Stimulated activated memory B cell treated with anti-CD40 and anti-IgM and Interleukin-4, amounts not matched to agents 10 μg/mL and 1 μg/mL and 100 μg/mL, for 72 hours (primary cell): ENCODE measurements around the gene RNF217.

ENCODE experiments used
- ATAC-seq: fragments of 150-1000 bp; cut with Tn5 transposase; 2 replicates; pipeline ENCODE4 v1.10.0; 2021
- H3K27ac Mint-ChIP-seq: one replicate; pipeline ENCODE4 v1.8.0; 2022; ENCODE audit warnings: mild to moderate bottlenecking, mixed read lengths
- H3K27me3 Mint-ChIP-seq: one replicate; pipeline ENCODE4 v1.8.0; 2022; ENCODE audit warnings: mixed read lengths
- H3K36me3 Mint-ChIP-seq: one replicate; pipeline ENCODE4 v1.8.0; 2022; ENCODE audit warnings: mixed read lengths
- H3K4me1 Mint-ChIP-seq: one replicate; pipeline ENCODE4 v1.8.0; 2022; ENCODE audit warnings: mixed read lengths
- H3K4me3 Mint-ChIP-seq: one replicate; pipeline ENCODE4 v1.8.0; 2022; ENCODE audit warnings: mild to moderate bottlenecking, moderate library complexity, mixed read lengths
- H3K9me3 Mint-ChIP-seq: one replicate; pipeline ENCODE4 v1.8.0; 2022; ENCODE audit warnings: mixed read lengths

The RNF217 gene

DNA sequence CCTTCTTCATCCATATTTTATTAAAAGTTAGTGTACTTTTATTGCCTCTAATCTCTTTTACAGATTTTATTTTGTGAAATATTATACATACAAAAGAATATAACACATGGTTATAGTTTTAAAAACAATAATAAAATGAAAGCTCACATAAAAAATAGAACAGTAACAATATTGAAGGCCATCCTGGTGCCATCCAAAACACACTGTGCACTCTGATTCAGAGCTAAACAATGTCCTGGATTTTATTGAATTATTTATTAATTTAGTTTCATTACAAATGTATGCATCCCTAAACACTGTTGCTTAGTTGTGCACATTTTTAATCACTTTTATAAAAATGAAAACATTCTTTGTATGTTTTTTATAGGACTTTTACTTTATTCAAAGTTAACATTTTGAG is 32.9 kb downstream of the RNF217 start:
- ATAC-seq: no peak
- Mint-ChIP-seq H3K36me3 (no peaks in the 10 kb centered on the region), H3K27ac (no peak overlapping the region), H3K27me3 (no peaks in the 10 kb centered on the region), H3K4me1 (no peaks in the 10 kb centered on the region), H3K9me3 (no peaks in the 10 kb centered on the region), H3K4me3 (no peak overlapping the region)

GRCh38 chr6:124995645-124996325 is 33.5 kb downstream of the RNF217 start:
- Mint-ChIP-seq H3K4me1 (no peaks in the 10 kb centered on the region), H3K27ac (no peak overlapping the region), H3K9me3 (no peaks in the 10 kb centered on the region), H3K27me3 (no peaks in the 10 kb centered on the region), H3K36me3 (no peaks in the 10 kb centered on the region), H3K4me3 (no peak overlapping the region)
- ATAC-seq: no peak

DNA sequence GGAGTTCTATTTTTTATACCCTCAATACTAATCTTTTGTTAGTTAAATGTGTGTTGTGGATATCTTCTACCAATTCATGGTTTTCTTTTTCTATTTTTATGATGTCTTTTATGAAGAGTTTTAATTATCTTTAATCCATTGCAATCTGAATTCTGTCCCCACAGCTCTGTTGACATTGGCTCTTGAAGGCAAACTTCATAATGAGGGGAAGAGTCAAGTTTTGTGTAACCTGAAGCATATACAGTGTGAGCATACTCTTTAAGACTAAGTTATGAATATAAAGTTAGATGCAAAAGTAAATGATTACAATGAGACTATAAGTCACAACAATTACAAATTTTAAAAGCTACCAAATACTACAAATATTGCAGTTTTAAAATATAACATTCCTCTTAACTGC is 34.2 kb downstream of the RNF217 start:
- Mint-ChIP-seq H3K4me3 (no peak overlapping the region), H3K27me3 (no peaks in the 10 kb centered on the region), H3K9me3 (no peaks in the 10 kb centered on the region), H3K36me3 (no peaks in the 10 kb centered on the region), H3K4me1 (no peaks in the 10 kb centered on the region), H3K27ac (no peak overlapping the region)
- ATAC-seq: no peak

DNA sequence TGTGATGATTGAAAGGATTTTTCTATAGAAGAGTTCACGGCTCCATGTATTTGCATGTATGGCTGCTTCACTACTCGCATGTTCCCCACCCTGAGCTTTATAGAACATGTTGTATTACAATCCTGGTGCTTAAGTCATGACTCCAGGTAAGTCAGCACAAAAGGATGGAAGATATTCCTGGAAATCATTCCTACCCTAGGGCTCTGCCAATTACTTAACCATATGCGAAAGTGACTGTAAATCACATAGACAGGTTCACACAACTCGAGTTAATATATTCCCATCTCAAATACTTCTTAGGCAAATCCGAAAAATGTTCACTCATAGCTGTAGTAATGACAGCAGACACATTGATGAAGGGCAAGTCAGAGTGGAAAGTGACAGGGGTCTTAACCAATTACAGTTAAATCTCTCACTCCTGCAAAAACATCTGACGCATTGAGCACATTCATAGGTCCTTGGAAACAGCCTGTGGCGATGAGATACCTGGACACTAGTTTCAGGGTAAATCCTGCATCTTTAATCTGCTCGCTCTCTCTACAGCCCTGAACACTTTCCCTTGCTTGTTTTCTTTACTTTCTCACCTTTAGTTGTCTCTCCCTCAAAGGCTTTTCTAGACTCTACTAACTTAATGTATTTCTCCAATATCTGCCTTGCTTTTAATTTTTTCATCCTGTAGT is 35.1 kb downstream of the RNF217 start:
- no peaks in the 10 kb centered on the region for H3K27me3 Mint-ChIP-seq
- H3K4me3 Mint-ChIP-seq: no peak overlapping the region
- peaks cover 1% of the 10 kb centered on the region for H3K9me3 Mint-ChIP-seq
- ATAC-seq: no peak
- no peaks in the 10 kb centered on the region for H3K36me3 Mint-ChIP-seq
- no peak overlapping the region for H3K27ac Mint-ChIP-seq
- no peaks in the 10 kb centered on the region for H3K4me1 Mint-ChIP-seq

GRCh38 chr6:124999105-124999764 is 37.0 kb downstream of the RNF217 start:
- H3K4me3 Mint-ChIP-seq: no peak overlapping the region
- H3K27ac Mint-ChIP-seq: no peak overlapping the region
- H3K9me3 Mint-ChIP-seq: peaks cover 4% of the 10 kb centered on the region
- no peaks in the 10 kb centered on the region for H3K4me1 Mint-ChIP-seq
- H3K27me3 Mint-ChIP-seq: no peaks in the 10 kb centered on the region
- no peaks in the 10 kb centered on the region for H3K36me3 Mint-ChIP-seq
- no peak for ATAC-seq

GRCh38 chr6:125001684-125002405 is 39.6 kb downstream of the RNF217 start:
- H3K4me3 Mint-ChIP-seq: no peak overlapping the region
- peaks cover 4% of the 10 kb centered on the region for H3K9me3 Mint-ChIP-seq
- H3K27me3 Mint-ChIP-seq: no peaks in the 10 kb centered on the region
- no peaks in the 10 kb centered on the region for H3K36me3 Mint-ChIP-seq
- H3K4me1 Mint-ChIP-seq: no peaks in the 10 kb centered on the region
- no peak overlapping the region for H3K27ac Mint-ChIP-seq
- ATAC-seq: no peak

DNA sequence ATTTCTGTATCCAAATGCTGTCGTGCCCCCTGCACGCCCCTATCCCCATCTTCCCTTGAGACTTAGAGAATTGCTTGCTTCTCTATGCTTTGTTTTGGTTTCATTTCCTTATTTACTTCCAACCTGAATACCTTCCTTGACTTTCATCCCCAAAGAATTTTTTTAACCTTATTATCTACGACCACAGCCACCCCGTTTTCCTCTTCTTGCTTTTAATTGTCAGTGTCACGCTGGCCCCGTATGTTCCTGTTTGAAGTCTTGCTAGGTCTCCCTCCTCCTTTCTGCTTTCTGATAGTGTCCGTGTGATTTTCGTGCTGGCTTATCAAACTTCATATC is 40.1 kb downstream of the RNF217 start:
- Mint-ChIP-seq H3K36me3 (no peaks in the 10 kb centered on the region), H3K9me3 (peaks cover 4% of the 10 kb centered on the region), H3K4me3 (no peak overlapping the region), H3K27ac (no peak overlapping the region), H3K4me1 (no peaks in the 10 kb centered on the region), H3K27me3 (no peaks in the 10 kb centered on the region)
- ATAC-seq: no peak

DNA sequence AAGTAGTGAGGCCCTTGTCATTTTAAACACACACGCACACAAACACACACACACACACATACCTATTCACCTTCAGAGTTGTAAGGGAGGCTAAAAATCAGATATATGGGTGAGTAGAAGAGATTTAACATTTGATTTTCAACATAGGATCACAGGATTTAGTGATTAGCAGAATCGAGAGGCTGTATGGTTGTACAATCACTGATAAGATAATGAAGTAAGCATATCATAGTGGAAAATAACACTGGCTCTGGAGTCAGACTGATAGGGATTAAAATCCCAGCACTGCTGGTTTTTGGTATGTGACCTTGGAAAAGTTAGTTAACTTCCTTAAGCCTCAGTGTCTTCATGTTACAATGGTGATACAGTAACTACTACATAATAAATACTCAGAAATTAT is 40.8 kb downstream of the RNF217 start:
- Mint-ChIP-seq H3K36me3 (no peaks in the 10 kb centered on the region), H3K4me3 (no peak overlapping the region), H3K4me1 (no peaks in the 10 kb centered on the region), H3K27ac (no peak overlapping the region), H3K27me3 (no peaks in the 10 kb centered on the region), H3K9me3 (peaks cover 4% of the 10 kb centered on the region)
- ATAC-seq: no peak

DNA sequence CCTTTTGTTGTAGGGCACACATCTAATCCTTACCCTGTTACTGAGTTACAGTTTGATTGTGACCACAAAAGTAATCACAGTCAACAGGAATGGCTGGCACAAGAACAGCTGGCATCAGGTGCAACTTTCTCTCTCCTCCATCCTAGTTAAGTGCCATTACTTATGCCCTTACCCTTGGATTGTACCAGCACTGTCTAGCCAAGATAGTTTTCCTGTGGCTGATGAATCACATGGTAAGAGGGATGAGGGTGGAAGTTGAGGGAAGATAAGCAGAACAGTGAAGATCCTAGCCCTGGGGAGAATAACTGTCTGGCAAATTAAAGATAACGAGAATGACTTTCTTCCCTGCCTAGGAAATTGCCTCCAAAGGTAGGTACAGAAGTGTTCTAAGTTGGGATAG is 42.0 kb downstream of the RNF217 start:
- H3K27ac Mint-ChIP-seq: no peak overlapping the region
- H3K4me1 Mint-ChIP-seq: no peaks in the 10 kb centered on the region
- H3K4me3 Mint-ChIP-seq: no peak overlapping the region
- no peaks in the 10 kb centered on the region for H3K36me3 Mint-ChIP-seq
- no peak for ATAC-seq
- peaks cover 4% of the 10 kb centered on the region for H3K9me3 Mint-ChIP-seq
- H3K27me3 Mint-ChIP-seq: no peaks in the 10 kb centered on the region

DNA sequence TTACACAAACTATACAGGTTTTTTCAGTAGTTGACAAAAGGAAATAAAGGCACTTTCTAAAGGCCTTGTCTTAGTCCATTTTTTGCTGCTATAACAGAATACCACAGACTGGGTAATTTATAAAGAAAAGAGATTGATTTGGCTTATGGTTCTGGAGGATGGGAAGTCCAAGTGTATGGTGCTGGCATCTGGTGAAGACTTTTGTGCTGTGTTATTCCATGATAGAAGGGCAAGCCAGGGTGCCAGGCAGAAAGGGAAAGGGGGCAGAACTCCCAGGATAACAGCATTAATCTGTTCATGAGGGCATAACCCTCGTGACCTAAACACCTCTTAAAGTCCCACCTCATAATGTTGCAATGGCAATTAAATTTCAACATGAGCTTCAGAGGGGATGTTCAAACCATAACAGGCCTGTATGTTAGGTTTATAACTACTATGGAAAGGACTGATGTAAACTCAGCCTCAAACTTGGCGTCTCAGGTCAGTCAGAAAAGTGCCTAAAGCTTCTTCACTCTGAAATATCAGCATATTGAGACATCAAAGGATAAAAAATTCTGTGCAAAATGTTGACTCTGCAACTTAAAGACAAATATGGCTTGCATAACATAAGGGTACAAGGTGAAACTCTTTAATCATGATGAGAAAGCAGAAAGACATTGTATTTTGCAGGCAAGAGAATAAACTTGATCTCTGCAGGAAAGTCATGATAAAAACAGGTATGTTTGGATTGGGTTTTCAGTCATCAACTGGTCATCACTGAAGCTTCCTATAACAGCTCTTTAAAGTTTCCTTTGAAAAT is 42.8 kb downstream of the RNF217 start:
- H3K4me1 Mint-ChIP-seq: no peaks in the 10 kb centered on the region
- no peak for ATAC-seq
- H3K27me3 Mint-ChIP-seq: no peaks in the 10 kb centered on the region

DNA sequence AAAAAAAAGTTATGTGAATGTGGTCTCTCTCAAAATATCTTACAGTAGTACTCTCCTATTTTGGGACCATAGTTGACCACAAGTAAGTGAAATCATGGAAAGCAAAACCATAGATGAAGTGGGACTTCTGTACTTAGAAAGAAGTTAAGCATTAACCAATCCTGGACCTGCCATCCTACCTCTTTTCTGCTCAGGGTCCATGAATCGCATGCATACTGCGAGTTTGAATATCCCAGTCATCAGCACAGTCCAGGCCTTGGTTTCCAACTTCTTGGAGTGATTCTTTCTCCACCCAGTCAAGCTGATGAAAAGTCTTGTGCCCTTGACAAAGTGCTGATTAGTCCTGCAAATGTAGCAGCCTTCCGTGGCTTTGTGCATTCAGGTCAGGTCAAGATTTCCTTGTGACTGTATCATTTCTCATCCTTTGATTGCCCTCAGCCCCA is 46.0 kb downstream of the RNF217 start:
- Mint-ChIP-seq H3K4me3 (no peak overlapping the region), H3K9me3 (no peaks in the 10 kb centered on the region), H3K36me3 (no peaks in the 10 kb centered on the region), H3K27ac (no peak overlapping the region), H3K4me1 (no peaks in the 10 kb centered on the region), H3K27me3 (no peaks in the 10 kb centered on the region)
- ATAC-seq: no peak

More for the DNA sequence above, 42.8 kb downstream of the RNF217 start:
- H3K4me3 Mint-ChIP-seq: no peak overlapping the region
- H3K36me3 Mint-ChIP-seq: no peaks in the 10 kb centered on the region
- H3K27ac Mint-ChIP-seq: no peak overlapping the region
- H3K9me3 Mint-ChIP-seq: peaks cover 4% of the 10 kb centered on the region

- no peaks in the 10 kb centered on the region for H3K27me3 Mint-ChIP-seq
- no peak overlapping the region for H3K4me3 Mint-ChIP-seq
- no peaks in the 10 kb centered on the region for H3K36me3 Mint-ChIP-seq
- H3K27ac Mint-ChIP-seq: no peak overlapping the region
- H3K9me3 Mint-ChIP-seq: no peaks in the 10 kb centered on the region
- no peak for ATAC-seq
- H3K4me1 Mint-ChIP-seq: no peaks in the 10 kb centered on the region
Measured at GRCh38 chr6:125008957-125009356, 46.7 kb downstream of the RNF217 start.

DNA sequence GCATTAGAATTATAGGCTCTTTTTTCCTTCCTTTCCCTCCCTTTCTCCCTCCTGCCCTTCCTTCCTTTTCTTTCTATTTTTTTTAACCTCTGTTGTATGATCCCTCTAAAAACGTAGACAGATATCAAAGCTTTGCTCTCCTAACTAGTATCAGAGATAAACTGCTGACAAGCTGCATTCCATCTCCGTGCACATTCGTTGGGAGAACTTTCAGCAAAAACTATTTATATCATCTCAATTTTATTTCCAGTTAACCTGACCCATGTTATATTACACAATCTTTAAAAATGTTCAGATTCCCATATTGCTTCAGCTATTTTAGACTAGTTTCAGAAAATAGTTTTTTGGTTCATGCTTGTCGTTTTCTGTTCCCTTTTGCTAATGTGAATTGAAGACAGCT is 47.3 kb downstream of the RNF217 start:
- no peaks in the 10 kb centered on the region for H3K36me3 Mint-ChIP-seq
- H3K27me3 Mint-ChIP-seq: no peaks in the 10 kb centered on the region
- no peak for ATAC-seq
- no peak overlapping the region for H3K27ac Mint-ChIP-seq
- no peak overlapping the region for H3K4me3 Mint-ChIP-seq
- no peaks in the 10 kb centered on the region for H3K4me1 Mint-ChIP-seq
- H3K9me3 Mint-ChIP-seq: no peaks in the 10 kb centered on the region

DNA sequence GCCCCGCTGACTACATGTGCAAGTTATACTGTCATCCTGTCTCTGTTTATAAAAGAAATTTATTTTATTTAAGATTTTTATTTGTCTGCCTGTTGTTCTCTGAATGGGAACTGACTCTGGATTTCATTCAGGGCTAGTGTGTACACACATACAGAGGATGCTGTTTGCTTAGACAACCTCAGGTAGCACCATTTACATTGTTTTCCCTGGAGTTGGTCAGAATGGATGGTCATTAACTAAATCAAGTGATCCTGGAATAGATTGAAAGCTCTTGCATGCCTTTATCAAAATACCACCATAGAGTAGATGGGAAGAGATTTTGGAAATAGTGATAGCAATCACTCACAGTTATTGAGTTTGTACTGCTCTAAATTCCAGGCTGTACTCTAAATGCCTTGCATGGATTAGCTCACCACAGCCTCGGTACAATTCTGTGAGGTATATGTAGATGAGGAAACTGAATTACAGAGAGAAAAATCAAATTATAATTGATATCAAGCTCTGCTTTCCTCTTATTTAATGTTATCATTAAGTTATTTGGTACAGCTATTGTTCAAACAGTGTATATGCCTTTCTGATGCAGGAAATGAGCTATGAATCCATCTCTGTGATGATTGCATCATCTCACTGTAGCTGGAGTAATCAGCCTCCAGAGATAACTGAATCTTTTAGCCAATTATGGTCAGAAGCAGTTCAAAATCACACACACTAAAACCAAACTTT is 51.9 kb downstream of the RNF217 start:
- Mint-ChIP-seq H3K36me3 (no peaks in the 10 kb centered on the region), H3K4me3 (no peak overlapping the region)
- ATAC-seq: no peak

More for the DNA sequence above, 51.9 kb downstream of the RNF217 start:
- Mint-ChIP-seq H3K27ac (no peak overlapping the region), H3K9me3 (no peaks in the 10 kb centered on the region), H3K4me1 (no peaks in the 10 kb centered on the region), H3K27me3 (no peaks in the 10 kb centered on the region)
